Measurements from ENCODE around the gene PDE7B.

The PDE7B gene

GRCh38 chr6:135904666-135905065, 53.2 kb downstream of the PDE7B start:
- no peak overlapping the region for H3K27ac Mint-ChIP-seq (ENCODE audit: low read depth)
- ATAC-seq (replicated peaks; ENCODE audit: extremely low read depth, poor library complexity, severe bottlenecking) (no peak), DNase-seq (ENCODE audit: low spot score in 2 of 2) (no peak)
- H3K36me3 Mint-ChIP-seq (ENCODE audit: insufficient read depth) = no peaks in the 10 kb centered on the region
- H3K4me1 Mint-ChIP-seq = no peaks in the 10 kb centered on the region
- H3K4me3 Mint-ChIP-seq = no peak overlapping the region
- no peaks in the 10 kb centered on the region for H3K9me3 Mint-ChIP-seq
- no peaks in the 10 kb centered on the region for H3K27me3 Mint-ChIP-seq

- no peak for ATAC-seq (replicated peaks; ENCODE audit: extremely low read depth, poor library complexity, severe bottlenecking)
- H3K27ac Mint-ChIP-seq (ENCODE audit: low read depth) = no peak overlapping the region
- H3K27me3 Mint-ChIP-seq = no peaks in the 10 kb centered on the region
- H3K4me3 Mint-ChIP-seq = no peak overlapping the region
- H3K4me1 Mint-ChIP-seq = no peaks in the 10 kb centered on the region
- H3K9me3 Mint-ChIP-seq = no peaks in the 10 kb centered on the region
- no peak for DNase-seq (ENCODE audit: low spot score in 2 of 2)
- no peaks in the 10 kb centered on the region for H3K36me3 Mint-ChIP-seq (ENCODE audit: insufficient read depth)
Measured at GRCh38 chr6:135905604-135906300, 54.3 kb downstream of the PDE7B start.

GRCh38 chr6:135906542-135906941, 55.0 kb downstream of the PDE7B start:
- Mint-ChIP-seq H3K4me3 (no peak overlapping the region), H3K9me3 (no peaks in the 10 kb centered on the region), H3K36me3 (ENCODE audit: insufficient read depth) (no peaks in the 10 kb centered on the region), H3K27ac (ENCODE audit: low read depth) (no peak overlapping the region), H3K27me3 (no peaks in the 10 kb centered on the region), H3K4me1 (no peaks in the 10 kb centered on the region)
- DNase-seq (ENCODE audit: low spot score in 2 of 2) (no peak), ATAC-seq (replicated peaks; ENCODE audit: extremely low read depth, poor library complexity, severe bottlenecking) (no peak)

- DNase-seq (ENCODE audit: low spot score in 2 of 2) (no peak), ATAC-seq (replicated peaks; ENCODE audit: extremely low read depth, poor library complexity, severe bottlenecking) (no peak)
- no peaks in the 10 kb centered on the region for H3K27me3 Mint-ChIP-seq
- no peaks in the 10 kb centered on the region for H3K4me1 Mint-ChIP-seq
- no peak overlapping the region for H3K27ac Mint-ChIP-seq (ENCODE audit: low read depth)
- H3K36me3 Mint-ChIP-seq (ENCODE audit: insufficient read depth) = no peaks in the 10 kb centered on the region
- H3K4me3 Mint-ChIP-seq = no peak overlapping the region
- H3K9me3 Mint-ChIP-seq = no peaks in the 10 kb centered on the region
Measured at GRCh38 chr6:135906972-135907465, 55.5 kb downstream of the PDE7B start.

- Mint-ChIP-seq H3K4me3 (no peak overlapping the region), H3K27me3 (no peaks in the 10 kb centered on the region), H3K27ac (ENCODE audit: low read depth) (no peak overlapping the region), H3K4me1 (no peaks in the 10 kb centered on the region), H3K36me3 (ENCODE audit: insufficient read depth) (no peaks in the 10 kb centered on the region), H3K9me3 (no peaks in the 10 kb centered on the region)
- ATAC-seq (replicated peaks; ENCODE audit: extremely low read depth, poor library complexity, severe bottlenecking) (peak; percentile 60), DNase-seq (ENCODE audit: low spot score in 2 of 2) (peak; percentile 39 to 51)
Measured at GRCh38 chr6:135909737-135910387, 58.4 kb downstream of the PDE7B start.

- Mint-ChIP-seq H3K4me1 (no peaks in the 10 kb centered on the region), H3K9me3 (no peaks in the 10 kb centered on the region), H3K36me3 (ENCODE audit: insufficient read depth) (no peaks in the 10 kb centered on the region), H3K27me3 (no peaks in the 10 kb centered on the region), H3K4me3 (no peak overlapping the region), H3K27ac (ENCODE audit: low read depth) (no peak overlapping the region)
- DNase-seq (ENCODE audit: low spot score in 2 of 2) (no peak), ATAC-seq (replicated peaks; ENCODE audit: extremely low read depth, poor library complexity, severe bottlenecking) (no peak)
Measured at GRCh38 chr6:135910790-135911618, 59.5 kb downstream of the PDE7B start.

- Mint-ChIP-seq H3K36me3 (ENCODE audit: insufficient read depth) (no peaks in the 10 kb centered on the region), H3K27ac (ENCODE audit: low read depth) (peak overlapping the region; percentile 47), H3K27me3 (no peaks in the 10 kb centered on the region), H3K4me3 (no peak overlapping the region), H3K4me1 (no peaks in the 10 kb centered on the region), H3K9me3 (no peaks in the 10 kb centered on the region)
- ATAC-seq (replicated peaks; ENCODE audit: extremely low read depth, poor library complexity, severe bottlenecking) (no peak), DNase-seq (ENCODE audit: low spot score in 2 of 2) (no peak)
Measured at GRCh38 chr6:135913785-135914184, 62.3 kb downstream of the PDE7B start.

- Mint-ChIP-seq H3K4me3 (no peak overlapping the region), H3K36me3 (ENCODE audit: insufficient read depth) (no peaks in the 10 kb centered on the region), H3K27me3 (peaks cover 37% of the 10 kb centered on the region), H3K9me3 (no peaks in the 10 kb centered on the region), H3K4me1 (no peaks in the 10 kb centered on the region), H3K27ac (ENCODE audit: low read depth) (no peak overlapping the region)
- no peak for ATAC-seq (replicated peaks; ENCODE audit: extremely low read depth, poor library complexity, severe bottlenecking)
- DNase-seq (ENCODE audit: low spot score in 2 of 2) = no peak
Measured at GRCh38 chr6:135919026-135919425, 67.5 kb downstream of the PDE7B start.

GRCh38 chr6:135920689-135921088, 69.2 kb downstream of the PDE7B start:
- Mint-ChIP-seq H3K36me3 (ENCODE audit: insufficient read depth) (no peaks in the 10 kb centered on the region), H3K4me3 (no peak overlapping the region), H3K9me3 (no peaks in the 10 kb centered on the region), H3K4me1 (no peaks in the 10 kb centered on the region), H3K27ac (ENCODE audit: low read depth) (no peak overlapping the region), H3K27me3 (peaks cover 44% of the 10 kb centered on the region)
- no peak for ATAC-seq (replicated peaks; ENCODE audit: extremely low read depth, poor library complexity, severe bottlenecking)
- DNase-seq (ENCODE audit: low spot score in 2 of 2) = no peak

GRCh38 chr6:135921188-135921587, 69.7 kb downstream of the PDE7B start:
- ATAC-seq (replicated peaks; ENCODE audit: extremely low read depth, poor library complexity, severe bottlenecking) (no peak), DNase-seq (ENCODE audit: low spot score in 2 of 2) (no peak)
- no peak overlapping the region for H3K4me3 Mint-ChIP-seq
- H3K9me3 Mint-ChIP-seq = no peaks in the 10 kb centered on the region
- H3K4me1 Mint-ChIP-seq = no peaks in the 10 kb centered on the region
- H3K27me3 Mint-ChIP-seq = peaks cover 44% of the 10 kb centered on the region
- no peak overlapping the region for H3K27ac Mint-ChIP-seq (ENCODE audit: low read depth)
- H3K36me3 Mint-ChIP-seq (ENCODE audit: insufficient read depth) = peaks cover 2% of the 10 kb centered on the region

GRCh38 chr6:135922174-135922573, 70.7 kb downstream of the PDE7B start:
- DNase-seq (ENCODE audit: low spot score in 2 of 2) = no peak
- no peak overlapping the region for H3K4me3 Mint-ChIP-seq
- H3K27ac Mint-ChIP-seq (ENCODE audit: low read depth) = no peak overlapping the region

GRCh38 chr6:135922746-135923145, 71.2 kb downstream of the PDE7B start:
- no peaks in the 10 kb centered on the region for H3K9me3 Mint-ChIP-seq
- no peak overlapping the region for H3K4me3 Mint-ChIP-seq
- ATAC-seq (replicated peaks; ENCODE audit: extremely low read depth, poor library complexity, severe bottlenecking) (no peak), DNase-seq (ENCODE audit: low spot score in 2 of 2) (no peak)
- peaks cover 44% of the 10 kb centered on the region for H3K27me3 Mint-ChIP-seq
- peaks cover 2% of the 10 kb centered on the region for H3K36me3 Mint-ChIP-seq (ENCODE audit: insufficient read depth)
- H3K4me1 Mint-ChIP-seq = no peaks in the 10 kb centered on the region
- no peak overlapping the region for H3K27ac Mint-ChIP-seq (ENCODE audit: low read depth)

More at GRCh38 chr6:135922174-135922573, 70.7 kb downstream of the PDE7B start:
- no peak for ATAC-seq (replicated peaks; ENCODE audit: extremely low read depth, poor library complexity, severe bottlenecking)
- peaks cover 44% of the 10 kb centered on the region for H3K27me3 Mint-ChIP-seq
- H3K4me1 Mint-ChIP-seq = no peaks in the 10 kb centered on the region
- H3K9me3 Mint-ChIP-seq = no peaks in the 10 kb centered on the region
- peaks cover 2% of the 10 kb centered on the region for H3K36me3 Mint-ChIP-seq (ENCODE audit: insufficient read depth)

All from central memory CD8-positive, alpha-beta T cell (primary cell).